ENCODE results near the gene SHANK2. TPM values are rescaled to one million over a fixed set of nuclear protein-coding genes. Genes with fewer than 3 reads are reported as not detected.

The SHANK2 gene
- total and polyA plus RNA-seq, 10 of the 15 experiments (the other 5 are each of a cell fraction or from before 2014, with no cell fraction given), result 0.01 to 0.31 (median 0.10) TPM; not detected in 5

Other genes with a start within 250 kb of the SHANK2 start
- gene DHCR7, start 195.8 kb upstream of the SHANK2 start, total RNA-seq (2014; rRNA removed), result 86.7 and 92.6 TPM in 2 replicates
- gene DHCR7, start 195.8 kb upstream of the SHANK2 start, total RNA-seq (2014; rRNA removed; fragmentation: Illumina TruSeq; extraction: Trizol), result 30.7 and 31.2 TPM in 2 replicates
- gene DHCR7, start 195.8 kb upstream of the SHANK2 start, total RNA-seq (2021), result 115 and 126 TPM in 2 replicates
- gene DHCR7, start 195.8 kb upstream of the SHANK2 start, polyA plus RNA-seq (2011; rRNA removed), result 36.1 and 106 TPM in 2 replicates
- gene DHCR7, start 195.8 kb upstream of the SHANK2 start, polyA plus RNA-seq (2014; fragmentation: Illumina TruSeq; extraction: Trizol), result 54.0 and 92.0 TPM in 2 replicates
- 10 to 100 TPM in 1 of 2 experiments, 1 to 10 TPM in 1; 4.2 to 13.8 TPM for gene DHCR7, start 195.8 kb upstream of the SHANK2 start, polyA plus RNA-seq (2014; fragmentation: Nextera tagmentation; extraction: Ambion mirVana)
- 67.8 and 79.5 TPM in 2 replicates for gene DHCR7, start 195.8 kb upstream of the SHANK2 start, polyA plus RNA-seq (2014; rRNA removed)
- gene DHCR7, start 195.8 kb upstream of the SHANK2 start, polyA plus RNA-seq (2016; fragmentation: Nextera tagmentation; extraction: Ambion mirVana), result 10 to 100 TPM; 46.1 to 47.8 TPM
- 83.2 and 89.2 TPM in 2 replicates for gene NADSYN1, start 200.6 kb upstream of the SHANK2 start, total RNA-seq (2014; rRNA removed)
- 57.4 and 57.5 TPM in 2 replicates for gene NADSYN1, start 200.6 kb upstream of the SHANK2 start, total RNA-seq (2014; rRNA removed; fragmentation: Illumina TruSeq; extraction: Trizol)
- 83.1 and 90.2 TPM in 2 replicates for gene NADSYN1, start 200.6 kb upstream of the SHANK2 start, total RNA-seq (2021)
- gene NADSYN1, start 200.6 kb upstream of the SHANK2 start, polyA plus RNA-seq (2011; rRNA removed), result 62.0 and 75.2 TPM in 2 replicates
- gene NADSYN1, start 200.6 kb upstream of the SHANK2 start, polyA plus RNA-seq (2014; fragmentation: Illumina TruSeq; extraction: Trizol), result 51.4 and 57.4 TPM in 2 replicates
- gene NADSYN1, start 200.6 kb upstream of the SHANK2 start, polyA plus RNA-seq (2014; fragmentation: Nextera tagmentation; extraction: Ambion mirVana), result 10 to 100 TPM; 12.2 to 18.8 TPM
- gene NADSYN1, start 200.6 kb upstream of the SHANK2 start, polyA plus RNA-seq (2014; rRNA removed), result 88.9 and 89.0 TPM in 2 replicates
- gene NADSYN1, start 200.6 kb upstream of the SHANK2 start, polyA plus RNA-seq (2016; fragmentation: Nextera tagmentation; extraction: Ambion mirVana), result 10 to 100 TPM; 66.7 to 72.3 TPM

All from GM12878 (cell line).